Glomerular visceral epithelial cell (primary cell): ENCODE data around the gene DHX8.
"Not testable (repeated sequence)": the region's sequence is repeated elsewhere in the genome, so short reads cannot be mapped to it uniquely, and the experiment has no call there.

ENCODE experiments used
- DNase-seq: peaks from one replicate; pipeline ENCODE4 v3.0.0-alpha.2; 2016; ENCODE audit errors: extremely low spot score

DHX8 gene

GRCh38 chr17:43483674-43484551, at the start of gene DHX8:
TSS of gene DHX8 (plus strand) at chr17:43483975. CDS start at chr17:43484038, 63 bp downstream.
- DNase-seq: peak; percentile 99

GRCh38 chr17:43434902-43435319, 48.9 kb upstream of the DHX8 start:
- DNase-seq: peak; percentile 95

- DNase-seq: no peak
These were observed 46.0 kb upstream of the DHX8 start for GRCh38 chr17:43437756-43438155.

- no peak for DNase-seq
These were observed 45.1 kb upstream of the DHX8 start for GRCh38 chr17:43438626-43439025.

- no peak for DNase-seq
These were observed 44.7 kb upstream of the DHX8 start for GRCh38 chr17:43439041-43439440.

GRCh38 chr17:43442711-43443110, 41.1 kb upstream of the DHX8 start:
- peak; percentile 56 for DNase-seq

- DNase-seq: no peak
These were observed 40.4 kb upstream of the DHX8 start for GRCh38 chr17:43443381-43443780.

GRCh38 chr17:43444223-43445008, 39.4 kb upstream of the DHX8 start:
- DNase-seq: peak; percentile 62

- DNase-seq: no peak
These were observed 38.7 kb upstream of the DHX8 start for GRCh38 chr17:43445009-43445589.

GRCh38 chr17:43446773-43447172, 37.0 kb upstream of the DHX8 start:
- DNase-seq: no peak

- DNase-seq: no peak
These were observed 34.9 kb upstream of the DHX8 start for GRCh38 chr17:43448720-43449469.

GRCh38 chr17:43449470-43450248, 34.1 kb upstream of the DHX8 start:
- DNase-seq: peak; percentile 78

- DNase-seq: not testable (repeated sequence)
These were observed 33.0 kb upstream of the DHX8 start for GRCh38 chr17:43450791-43451190.

- DNase-seq: not testable (repeated sequence)
These were observed 32.0 kb upstream of the DHX8 start for GRCh38 chr17:43451741-43452140.

- no peak for DNase-seq
These were observed 30.4 kb upstream of the DHX8 start for GRCh38 chr17:43453331-43453812.

GRCh38 chr17:43454868-43455267, 28.9 kb upstream of the DHX8 start:
- DNase-seq: no peak

- no peak for DNase-seq
These were observed 27.7 kb upstream of the DHX8 start for GRCh38 chr17:43456029-43456428.

- DNase-seq: peak; percentile 58
These were observed 27.0 kb upstream of the DHX8 start for GRCh38 chr17:43456661-43457361.

- no peak for DNase-seq
These were observed 26.4 kb upstream of the DHX8 start for GRCh38 chr17:43457362-43457692.

- DNase-seq: not testable (repeated sequence)
These were observed 23.9 kb upstream of the DHX8 start for GRCh38 chr17:43459878-43460277.
